ENCODE results near the gene MED14. TPM values are rescaled to one million over a fixed set of nuclear protein-coding genes. Genes with fewer than 3 reads are reported as not detected.

MED14 gene
- polyA plus RNA-seq, 5 donors: 42.1 to 63.6 (median 54.3) TPM

DNA sequence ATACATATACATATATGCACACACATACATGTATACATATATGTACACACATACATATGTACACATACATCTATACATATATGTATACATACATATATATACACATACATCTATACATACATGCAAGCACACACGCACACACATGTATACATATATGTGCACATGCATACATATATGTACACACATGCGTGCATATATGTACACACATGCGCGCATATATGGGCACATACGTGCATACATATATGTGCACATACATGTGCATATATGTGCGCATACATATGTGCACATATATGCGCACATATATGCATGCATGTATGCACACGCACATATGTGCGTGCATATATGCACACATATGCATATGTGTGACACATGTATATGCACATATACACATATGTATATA lies 119.4 kb downstream of the MED14 start:
- DNase-seq: no peak

DNA sequence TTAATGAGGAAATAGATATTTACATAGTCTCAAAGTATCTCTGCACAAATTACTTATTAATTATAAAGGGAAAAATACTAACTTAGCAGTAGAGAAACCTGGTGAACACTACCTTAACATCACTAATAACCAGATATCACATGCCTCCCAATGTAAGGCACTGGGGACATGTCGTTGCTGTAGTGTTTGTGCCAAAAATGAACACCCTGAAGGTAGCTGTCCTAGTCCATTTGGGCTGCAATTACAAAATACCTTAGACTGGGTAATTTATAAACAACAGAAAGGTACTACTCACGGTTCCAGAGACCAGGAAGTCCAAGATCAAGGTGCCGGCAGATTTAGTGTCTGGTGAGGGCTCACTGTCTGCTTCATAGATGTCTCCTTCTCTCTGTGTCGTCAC lies 122.8 kb downstream of the MED14 start:
- DNase-seq: no peak

DNA sequence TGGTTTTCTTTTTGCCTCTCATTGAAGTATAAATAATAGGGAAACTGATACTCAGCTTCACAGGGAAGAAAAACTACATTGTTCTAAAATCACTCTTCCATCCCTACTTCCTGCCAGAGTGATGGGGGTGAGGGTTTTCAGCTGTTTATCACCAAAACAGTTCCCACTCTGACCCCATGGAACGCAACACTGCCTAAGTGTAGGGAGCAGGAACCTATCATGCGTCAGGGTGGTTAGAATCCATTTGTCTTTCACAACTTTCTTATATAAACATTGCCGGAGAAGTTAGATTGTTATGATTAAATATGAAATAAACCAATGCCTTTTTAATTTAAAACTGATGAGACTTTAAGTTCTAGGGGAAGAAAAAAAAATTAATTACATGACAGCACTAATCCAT lies 128.0 kb downstream of the MED14 start:
- DNase-seq: no peak

DNA sequence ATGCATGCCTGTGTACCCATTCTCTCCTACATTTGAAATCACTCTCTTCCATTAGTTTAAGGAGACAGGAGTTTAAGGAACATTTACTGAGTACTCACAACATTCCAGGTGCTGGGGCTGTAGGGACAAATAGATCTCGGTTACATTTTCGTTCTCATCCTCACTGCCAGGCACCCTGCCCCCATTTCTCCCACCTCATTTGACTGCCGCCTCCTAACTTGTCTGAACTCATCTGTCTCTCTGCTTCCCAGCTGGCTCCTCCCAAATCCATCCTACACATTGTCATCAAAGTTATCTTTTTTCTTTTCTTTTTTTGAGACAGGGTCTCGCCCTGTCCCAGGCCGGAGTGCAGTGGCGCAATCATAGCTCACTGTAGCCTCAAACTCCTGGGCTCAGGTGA lies 131.9 kb downstream of the MED14 start:
- DNase-seq: no peak

Other genes starting within 250 kb of the MED14 start
- gene ATP6AP2, start 154.6 kb downstream of the MED14 start, polyA plus RNA-seq (ENCODE audit: insufficient read depth in 1 of 5, insufficient read length in 5 of 5, low replicate concordance in 1 of 5): 100 to 1,000 TPM; 110 to 167 (median 136) TPM
- gene MPC1L, start 112.1 kb downstream of the MED14 start, polyA plus RNA-seq (ENCODE audit: insufficient read depth in 1 of 5, insufficient read length in 5 of 5, low replicate concordance in 1 of 5): not detected
- 10 to 100 TPM; 10.2 to 12.6 (median 11.5) TPM for gene CXorf38, start 88.0 kb downstream of the MED14 start, polyA plus RNA-seq (ENCODE audit: insufficient read depth in 1 of 5, insufficient read length in 5 of 5, low replicate concordance in 1 of 5)